Measurements from ENCODE around the gene MYOD1. TPM values are rescaled to one million over a fixed set of nuclear protein-coding genes. Genes with fewer than 3 reads are reported as not detected.

The MYOD1 gene
- total RNA-seq, 1 donor from 2014 or later, result not detected

- peak; percentile 23 to 81 for DNase-seq (ENCODE audit: low read depth in 2 of 2)
Observed at GRCh38 chr11:17734986-17735817, 15.8 kb downstream of the MYOD1 start.

GRCh38 chr11:17735818-17736578 lies 16.6 kb downstream of the MYOD1 start:
- no peak for DNase-seq (ENCODE audit: low read depth in 2 of 2)

- no peak for DNase-seq (ENCODE audit: low read depth in 2 of 2)
Observed at GRCh38 chr11:17736579-17736893, 17.2 kb downstream of the MYOD1 start.

GRCh38 chr11:17736930-17737817 lies 17.8 kb downstream of the MYOD1 start:
- DNase-seq (ENCODE audit: low read depth in 2 of 2), result no peak

- no peak for DNase-seq (ENCODE audit: low read depth in 2 of 2)
Observed at GRCh38 chr11:17738151-17738973, 19.0 kb downstream of the MYOD1 start.

GRCh38 chr11:17739945-17740338 lies 20.6 kb downstream of the MYOD1 start:
- no peak for DNase-seq (ENCODE audit: low read depth in 2 of 2)

GRCh38 chr11:17740649-17741235 lies 21.4 kb downstream of the MYOD1 start:
- no peak for DNase-seq (ENCODE audit: low read depth in 2 of 2)

- DNase-seq (ENCODE audit: low read depth in 2 of 2), result no peak
Observed at GRCh38 chr11:17741487-17741886, 22.1 kb downstream of the MYOD1 start.

- no peak for DNase-seq (ENCODE audit: low read depth in 2 of 2)
Observed at GRCh38 chr11:17742019-17742418, 22.6 kb downstream of the MYOD1 start.

GRCh38 chr11:17743026-17743807 lies 23.8 kb downstream of the MYOD1 start:
- DNase-seq (ENCODE audit: low read depth in 2 of 2), result no peak

GRCh38 chr11:17743808-17744119 lies 24.4 kb downstream of the MYOD1 start:
- DNase-seq (ENCODE audit: low read depth in 2 of 2), result no peak

GRCh38 chr11:17744151-17744940 lies 25.0 kb downstream of the MYOD1 start:
- no peak for DNase-seq (ENCODE audit: low read depth in 2 of 2)

GRCh38 chr11:17745023-17745772 lies 25.8 kb downstream of the MYOD1 start:
- DNase-seq (ENCODE audit: low read depth in 2 of 2), result no peak

- no peak for DNase-seq (ENCODE audit: low read depth in 2 of 2)
Observed at GRCh38 chr11:17746096-17746495, 26.7 kb downstream of the MYOD1 start.

- no peak for DNase-seq (ENCODE audit: low read depth in 2 of 2)
Observed at GRCh38 chr11:17747131-17747955, 28.0 kb downstream of the MYOD1 start.

GRCh38 chr11:17748044-17748443 lies 28.7 kb downstream of the MYOD1 start:
- DNase-seq (ENCODE audit: low read depth in 2 of 2), result no peak
